ENCODE measurements around the gene TRIM27. TPM values are rescaled to one million over a fixed set of nuclear protein-coding genes. Genes with fewer than 3 reads are reported as not detected.

The TRIM27 gene
- total RNA-seq, 2 donors from 2014 or later: 61.9 to 86.2 TPM

DNA sequence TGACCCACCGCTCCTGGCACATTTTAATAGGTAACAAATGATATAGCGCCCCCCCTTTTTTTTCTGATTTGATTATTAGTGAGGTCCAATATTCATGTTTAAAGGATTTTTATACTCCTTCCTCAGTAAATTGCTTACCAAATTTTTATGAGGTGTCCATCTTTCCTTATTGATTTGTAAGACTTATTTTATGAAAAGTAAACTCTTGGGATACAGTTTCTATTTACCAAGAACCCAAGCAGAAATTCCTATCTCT is 25.1 kb downstream of the TRIM27 start:
- Histone ChIP-seq H3K27ac (peak overlapping the region in 1 of 2 donors; percentile 0), H3K9me3 (no peaks in the 10 kb centered on the region), H3K4me1 (ENCODE audit: control insufficient read depth in 1 of 2, low read depth in 2 of 2) (peaks cover 7 to 12% of the 10 kb centered on the region in 2 donors), H3K4me3 (no peak overlapping the region), H3K27me3 (replicated peaks; ENCODE audit: insufficient read depth) (no peaks in the 10 kb centered on the region), H3K36me3 (peaks cover 14% of the 10 kb centered on the region)
- DNase-seq (ENCODE audit: low spot score) (no peak), ATAC-seq (ENCODE audit: insufficient number of reproducible peaks, low FRiP score, low read depth) (no peak)
- TF ChIP-seq, protein P1, sequence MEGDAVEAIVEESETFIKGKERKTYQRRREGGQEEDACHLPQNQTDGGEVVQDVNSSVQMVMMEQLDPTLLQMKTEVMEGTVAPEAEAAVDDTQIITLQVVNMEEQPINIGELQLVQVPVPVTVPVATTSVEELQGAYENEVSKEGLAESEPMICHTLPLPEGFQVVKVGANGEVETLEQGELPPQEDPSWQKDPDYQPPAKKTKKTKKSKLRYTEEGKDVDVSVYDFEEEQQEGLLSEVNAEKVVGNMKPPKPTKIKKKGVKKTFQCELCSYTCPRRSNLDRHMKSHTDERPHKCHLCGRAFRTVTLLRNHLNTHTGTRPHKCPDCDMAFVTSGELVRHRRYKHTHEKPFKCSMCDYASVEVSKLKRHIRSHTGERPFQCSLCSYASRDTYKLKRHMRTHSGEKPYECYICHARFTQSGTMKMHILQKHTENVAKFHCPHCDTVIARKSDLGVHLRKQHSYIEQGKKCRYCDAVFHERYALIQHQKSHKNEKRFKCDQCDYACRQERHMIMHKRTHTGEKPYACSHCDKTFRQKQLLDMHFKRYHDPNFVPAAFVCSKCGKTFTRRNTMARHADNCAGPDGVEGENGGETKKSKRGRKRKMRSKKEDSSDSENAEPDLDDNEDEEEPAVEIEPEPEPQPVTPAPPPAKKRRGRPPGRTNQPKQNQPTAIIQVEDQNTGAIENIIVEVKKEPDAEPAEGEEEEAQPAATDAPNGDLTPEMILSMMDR (IDR thresholded peaks at IDR 0.05): no peak

GRCh38 chr6:28897369-28897745 is 26.4 kb downstream of the TRIM27 start:
- DNase-seq (ENCODE audit: low spot score) (no peak), ATAC-seq (ENCODE audit: insufficient number of reproducible peaks, low FRiP score, low read depth) (no peak)
- TF ChIP-seq, protein P1 (IDR thresholded peaks at IDR 0.05): no peak
- H3K9me3 ChIP-seq: no peaks in the 10 kb centered on the region
- H3K27ac ChIP-seq: peak overlapping the region; percentile 97 to 98
- H3K36me3 ChIP-seq: peaks cover 8% of the 10 kb centered on the region
- peaks cover 7 to 12% of the 10 kb centered on the region in 2 donors for H3K4me1 ChIP-seq (ENCODE audit: control insufficient read depth in 1 of 2, low read depth in 2 of 2)
- no peaks in the 10 kb centered on the region for H3K27me3 ChIP-seq (replicated peaks; ENCODE audit: insufficient read depth)
- H3K4me3 ChIP-seq: peak overlapping the region; percentile 87

- DNase-seq (ENCODE audit: low spot score) (no peak), ATAC-seq (ENCODE audit: insufficient number of reproducible peaks, low FRiP score, low read depth) (no peak)
- Histone ChIP-seq H3K4me1 (ENCODE audit: control insufficient read depth in 1 of 2, low read depth in 2 of 2) (peaks cover 7 to 12% of the 10 kb centered on the region in 2 donors), H3K36me3 (peaks cover 6% of the 10 kb centered on the region), H3K27ac (peak overlapping the region; percentile 97 to 98), H3K4me3 (peak overlapping the region; percentile 87), H3K27me3 (replicated peaks; ENCODE audit: insufficient read depth) (no peaks in the 10 kb centered on the region), H3K9me3 (no peaks in the 10 kb centered on the region)
- TF ChIP-seq, protein P1 (IDR thresholded peaks at IDR 0.05): peak; percentile 7
Observed at GRCh38 chr6:28896505-28897368, 27.0 kb downstream of the TRIM27 start.

- peak overlapping the region; percentile 97 to 98 for H3K27ac ChIP-seq
- TF ChIP-seq, protein P1 (IDR thresholded peaks at IDR 0.05): no peak
- ATAC-seq (ENCODE audit: insufficient number of reproducible peaks, low FRiP score, low read depth): peak; percentile 86
- H3K36me3 ChIP-seq: no peaks in the 10 kb centered on the region
- peak overlapping the region; percentile 87 for H3K4me3 ChIP-seq
- H3K9me3 ChIP-seq: no peaks in the 10 kb centered on the region
- peaks cover 7 to 12% of the 10 kb centered on the region in 2 donors for H3K4me1 ChIP-seq (ENCODE audit: control insufficient read depth in 1 of 2, low read depth in 2 of 2)
- no peaks in the 10 kb centered on the region for H3K27me3 ChIP-seq (replicated peaks; ENCODE audit: insufficient read depth)
- peak; percentile 86 for DNase-seq (ENCODE audit: low spot score)
Observed at GRCh38 chr6:28895131-28895812, 28.5 kb downstream of the TRIM27 start.

DNA sequence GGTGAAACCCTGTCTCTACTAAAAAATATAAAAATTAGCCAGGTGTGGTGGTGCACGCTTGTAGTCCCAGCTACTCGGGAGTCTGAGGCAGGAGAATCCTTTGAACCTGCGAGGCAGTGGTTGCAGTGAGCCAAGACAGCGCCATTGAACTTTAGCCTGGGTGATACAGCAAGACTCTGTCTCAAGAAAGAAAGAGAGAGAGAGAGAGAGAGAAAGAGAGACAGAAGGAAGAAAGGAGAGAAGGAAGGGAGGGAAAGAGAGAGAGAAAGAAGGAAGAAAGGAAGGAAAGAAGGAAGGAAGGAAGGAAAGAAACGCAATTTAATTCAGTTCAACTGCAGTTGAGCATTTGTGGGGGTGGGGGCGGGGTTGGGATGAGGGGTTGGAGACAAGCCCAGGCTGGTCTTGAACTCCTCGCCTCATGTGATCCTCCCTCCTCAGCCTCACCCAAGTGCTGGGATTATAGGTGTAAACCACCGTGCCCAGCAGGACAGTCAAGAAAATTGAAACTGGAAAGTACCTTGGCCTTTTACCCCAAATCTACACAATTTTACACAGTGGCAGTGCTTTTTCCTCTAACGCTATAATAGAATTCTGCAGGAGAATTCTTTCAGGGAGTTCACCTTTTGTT is 30.5 kb downstream of the TRIM27 start:
- no peak overlapping the region for H3K4me3 ChIP-seq
- ATAC-seq (ENCODE audit: insufficient number of reproducible peaks, low FRiP score, low read depth): no peak
- DNase-seq (ENCODE audit: low spot score): no peak
- H3K4me1 ChIP-seq (ENCODE audit: control insufficient read depth in 1 of 2, low read depth in 2 of 2): peaks cover 7 to 11% of the 10 kb centered on the region in 2 donors
- TF ChIP-seq, protein P1 (IDR thresholded peaks at IDR 0.05): no peak
- no peaks in the 10 kb centered on the region for H3K36me3 ChIP-seq
- H3K9me3 ChIP-seq: no peaks in the 10 kb centered on the region
- no peaks in the 10 kb centered on the region for H3K27me3 ChIP-seq (replicated peaks; ENCODE audit: insufficient read depth)
- H3K27ac ChIP-seq: no peak overlapping the region

Data from thoracic aorta (tissue), 2 donors.